ENCODE data around the gene TPRN.

DNA sequence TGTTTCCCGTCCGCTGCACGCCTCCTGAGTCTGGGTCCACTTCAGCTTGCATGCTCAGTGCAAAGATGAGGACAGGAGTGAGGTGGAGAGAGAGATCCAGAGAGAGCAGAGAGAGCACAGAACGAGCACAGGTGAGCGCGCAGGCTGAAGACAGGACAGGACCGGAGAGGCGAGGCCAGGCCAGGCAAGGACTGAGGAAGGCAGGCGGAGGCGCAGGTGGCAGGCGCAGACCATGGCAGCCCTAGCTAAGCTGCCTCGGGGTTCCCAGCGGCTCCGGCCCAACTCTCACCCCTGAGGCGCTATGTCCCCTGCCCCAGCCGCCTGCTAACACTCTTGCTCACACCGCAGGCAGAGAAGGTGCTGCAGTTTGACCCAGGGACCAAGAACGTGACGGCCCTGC, 51.9 kb downstream of the TPRN start:
- no peak for TF ChIP-seq CTCF (IDR thresholded peaks at IDR 0.05 in 4 of 5, conservative IDR thresholded peaks at IDR 0.05 in 1 of 5)
- no peak for TF ChIP-seq POLR2A (IDR thresholded peaks at IDR 0.05)
